ENCODE results near the gene CNTNAP2.

- TF ChIP-seq CTCF (IDR thresholded peaks at IDR 0.05) (no peak), POLR2A (IDR thresholded peaks at IDR 0.05) (no peak)
Observed at GRCh38 chr7:147990942-147991341, 1874.3 kb downstream of the CNTNAP2 start.

Measured in testis (tissue), 2 donors.